Peyer's patch (tissue), 4 donors: Measurements from ENCODE around the gene ARL15. TPM values are rescaled to one million over a fixed set of nuclear protein-coding genes. Genes with fewer than 3 reads are reported as not detected.

ENCODE experiments used
- DNase-seq, 3 donors: peaks; one replicate each; pipeline ENCODE4 v3.0.0-alpha.2; 2017 to 2019
- H3K27ac ChIP-seq, 4 donors: fragments of 200-600 bp; sonication (generic); one replicate each; pipeline ENCODE4 v1.5.1; 2016 to 2019
- H3K27me3 ChIP-seq, 2 donors: fragments of 200-600 bp; sonication (generic); one replicate each; pipeline ENCODE4 v1.5.1; 2019
- H3K36me3 ChIP-seq, 3 donors: fragments of 200-600 bp; sonication (generic); one replicate each; pipeline ENCODE4 v1.5.1; 2016 to 2019
- H3K4me1 ChIP-seq, 4 donors: fragments of 200-600 bp; sonication (generic); one replicate each; pipeline ENCODE4 v1.5.1; 2016 to 2019
- H3K4me3 ChIP-seq, 4 donors: fragments of 200-600 bp; sonication (generic); 1 replicate in 3 of 4; 2 replicates in 1 of 4; pipeline ENCODE4 v1.5.1; 2016 to 2019; ENCODE audit warnings: mild to moderate bottlenecking in 1 of 4
- H3K9me3 ChIP-seq, 4 donors: fragments of 200-600 bp; sonication (generic); one replicate each; pipeline ENCODE4 v1.5.1; 2016 to 2019; ENCODE audit warnings: mild to moderate bottlenecking in 1 of 4
- POLR2A ChIP-seq, 2 donors: fragments of 450-650 bp; IDR thresholded peaks; one replicate each; pipeline ENCODE4 v1.5.1; 2017; ENCODE audit warnings: antibody characterized with exemption in 2 of 2, mild to moderate bottlenecking in 2 of 2, moderate library complexity in 2 of 2
- total RNA-seq, 4 donors: library from RNA; depleted of rRNA; stranded (reverse); fragments of >200 nt; gene quantifications; one replicate each; pipeline ENCODE4 v1.1.0, GENCODE V29; 2016
- TF ChIP-seq, protein P1 (sequence below), 6 experiments: fragments of 450-650 bp in 4 of 6; fragments of 200-600 bp in 2 of 6; sonication (generic) in 1 of 6; IDR thresholded peaks; one replicate each; pipeline ENCODE4 v1.5.1; 2017 to 2019; ENCODE audit warnings: antibody characterized with exemption in 6 of 6, mild to moderate bottlenecking in 3 of 6, moderate library complexity in 1 of 6

ARL15 gene
- total RNA-seq, 4 donors from 2014 or later = 18.0 to 44.5 (median 38.7) TPM

DNA sequence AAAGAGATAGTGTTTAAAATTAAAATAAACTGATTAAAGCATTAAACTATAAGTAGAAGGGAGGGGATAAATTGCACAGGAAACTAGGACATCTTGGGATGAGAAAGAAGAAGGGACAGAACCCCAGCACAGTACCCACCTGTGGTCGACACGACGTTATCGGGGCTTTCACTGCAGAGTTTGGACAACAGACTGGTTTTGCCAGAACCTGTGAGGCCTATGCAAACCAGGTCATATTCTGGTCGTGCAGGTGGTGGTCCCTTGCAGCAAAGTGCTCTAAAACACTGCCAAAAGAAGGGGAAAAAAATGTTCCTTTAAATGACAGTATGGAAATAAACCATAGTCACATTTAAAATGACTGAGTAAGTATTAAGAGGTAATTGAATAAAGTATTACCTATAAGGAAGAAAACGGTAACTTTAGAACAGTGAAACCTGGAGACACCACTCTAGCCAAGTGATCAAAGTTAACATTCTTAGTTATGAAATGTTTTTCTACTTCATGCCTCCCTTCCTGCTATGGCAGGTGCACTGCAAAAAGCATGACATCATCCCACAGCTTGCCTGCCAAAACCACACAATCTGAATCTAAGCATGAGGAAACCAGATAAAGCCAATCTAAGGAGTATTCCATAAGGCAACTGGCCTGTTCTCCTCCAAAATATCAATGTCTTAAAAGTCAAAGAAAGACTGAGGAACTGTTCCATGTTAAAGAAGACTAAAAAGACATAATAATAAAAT is 138.6 kb downstream of the ARL15 start:
- H3K4me3 ChIP-seq = no peak overlapping the region
- H3K9me3 ChIP-seq = no peaks in the 10 kb centered on the region
- no peak overlapping the region for H3K27ac ChIP-seq
- no peaks in the 10 kb centered on the region for H3K27me3 ChIP-seq
- no peaks in the 10 kb centered on the region for H3K4me1 ChIP-seq
- no peak for DNase-seq
- peaks cover 0 to 4% (median 0%) of the 10 kb centered on the region in 3 donors for H3K36me3 ChIP-seq
- TF ChIP-seq, protein P1, sequence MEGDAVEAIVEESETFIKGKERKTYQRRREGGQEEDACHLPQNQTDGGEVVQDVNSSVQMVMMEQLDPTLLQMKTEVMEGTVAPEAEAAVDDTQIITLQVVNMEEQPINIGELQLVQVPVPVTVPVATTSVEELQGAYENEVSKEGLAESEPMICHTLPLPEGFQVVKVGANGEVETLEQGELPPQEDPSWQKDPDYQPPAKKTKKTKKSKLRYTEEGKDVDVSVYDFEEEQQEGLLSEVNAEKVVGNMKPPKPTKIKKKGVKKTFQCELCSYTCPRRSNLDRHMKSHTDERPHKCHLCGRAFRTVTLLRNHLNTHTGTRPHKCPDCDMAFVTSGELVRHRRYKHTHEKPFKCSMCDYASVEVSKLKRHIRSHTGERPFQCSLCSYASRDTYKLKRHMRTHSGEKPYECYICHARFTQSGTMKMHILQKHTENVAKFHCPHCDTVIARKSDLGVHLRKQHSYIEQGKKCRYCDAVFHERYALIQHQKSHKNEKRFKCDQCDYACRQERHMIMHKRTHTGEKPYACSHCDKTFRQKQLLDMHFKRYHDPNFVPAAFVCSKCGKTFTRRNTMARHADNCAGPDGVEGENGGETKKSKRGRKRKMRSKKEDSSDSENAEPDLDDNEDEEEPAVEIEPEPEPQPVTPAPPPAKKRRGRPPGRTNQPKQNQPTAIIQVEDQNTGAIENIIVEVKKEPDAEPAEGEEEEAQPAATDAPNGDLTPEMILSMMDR (IDR thresholded peaks at IDR 0.05) = no peak
- TF ChIP-seq POLR2A (IDR thresholded peaks at IDR 0.05) = no peak

DNA sequence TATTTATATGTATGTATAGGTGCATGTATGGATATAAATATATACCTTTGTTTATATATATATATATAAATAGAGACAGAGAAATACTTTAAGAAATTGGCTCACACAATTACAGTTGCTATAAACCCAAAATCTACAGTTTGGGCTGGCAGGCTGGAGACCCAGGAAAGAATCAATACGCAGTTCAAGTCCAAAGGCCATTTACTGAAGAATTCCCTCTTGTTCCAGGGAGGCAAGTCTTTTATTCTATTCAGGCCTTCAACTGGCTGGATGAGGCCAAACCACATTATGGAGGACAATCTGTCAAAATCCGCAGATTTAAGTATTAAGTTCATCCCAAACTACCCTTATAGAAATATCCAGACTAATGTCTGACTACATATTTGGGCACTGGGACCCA is 144.7 kb downstream of the ARL15 start:
- Histone ChIP-seq H3K27me3 (no peaks in the 10 kb centered on the region), H3K9me3 (no peaks in the 10 kb centered on the region), H3K4me1 (no peaks in the 10 kb centered on the region), H3K27ac (no peak overlapping the region), H3K36me3 (no peaks in the 10 kb centered on the region), H3K4me3 (no peak overlapping the region)
- no peak for DNase-seq
- TF ChIP-seq, protein P1 (IDR thresholded peaks at IDR 0.05) = no peak
- TF ChIP-seq POLR2A (IDR thresholded peaks at IDR 0.05) = no peak

DNA sequence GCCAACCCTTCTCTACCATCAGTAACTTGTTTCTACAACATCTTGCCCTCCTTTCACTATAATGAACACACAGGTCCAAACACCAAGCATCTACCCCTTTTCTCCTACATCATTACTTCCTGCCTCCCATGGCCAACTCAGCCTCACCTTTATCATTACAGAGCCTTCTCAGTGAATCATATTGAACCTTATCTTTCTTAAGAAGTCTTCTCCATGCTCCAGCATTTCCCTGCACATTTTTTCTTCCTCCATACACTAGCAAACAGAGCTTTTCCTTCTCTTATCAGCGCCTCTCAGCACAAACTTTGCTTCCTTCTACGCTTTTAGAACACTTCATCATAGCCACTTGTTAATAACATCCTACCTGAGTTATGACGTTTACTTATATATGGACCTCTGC is 148.2 kb downstream of the ARL15 start:
- DNase-seq = no peak
- no peaks in the 10 kb centered on the region for H3K27me3 ChIP-seq
- H3K27ac ChIP-seq = no peak overlapping the region
- H3K4me1 ChIP-seq = no peaks in the 10 kb centered on the region
- H3K36me3 ChIP-seq = no peaks in the 10 kb centered on the region
- no peak overlapping the region for H3K4me3 ChIP-seq
- no peaks in the 10 kb centered on the region for H3K9me3 ChIP-seq
- TF ChIP-seq, protein P1 (IDR thresholded peaks at IDR 0.05) = no peak
- TF ChIP-seq POLR2A (IDR thresholded peaks at IDR 0.05) = no peak

DNA sequence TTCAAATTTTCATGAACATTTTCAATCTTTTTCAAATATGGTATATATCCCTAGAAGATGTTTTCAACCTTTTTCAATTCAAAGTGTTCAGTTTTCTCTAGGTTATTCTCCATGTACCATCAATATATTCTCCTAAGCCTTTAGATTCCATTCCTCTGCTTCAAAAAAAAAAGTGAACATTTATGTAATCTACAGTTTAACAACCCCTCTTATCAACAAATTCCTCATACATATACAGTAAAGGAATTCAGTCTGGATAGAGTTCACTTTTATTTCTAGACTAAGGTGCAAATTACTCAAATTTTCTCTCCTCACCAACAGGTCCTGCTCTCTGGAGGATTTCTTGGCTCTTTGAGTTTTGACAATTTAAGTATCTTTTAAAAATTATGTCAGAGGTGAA is 150.0 kb downstream of the ARL15 start:
- TF ChIP-seq, protein P1 (IDR thresholded peaks at IDR 0.05) = no peak
- no peak for TF ChIP-seq POLR2A (IDR thresholded peaks at IDR 0.05)
- Histone ChIP-seq H3K4me1 (no peaks in the 10 kb centered on the region), H3K27me3 (no peaks in the 10 kb centered on the region), H3K27ac (no peak overlapping the region), H3K4me3 (no peak overlapping the region), H3K9me3 (no peaks in the 10 kb centered on the region), H3K36me3 (no peaks in the 10 kb centered on the region)
- DNase-seq = no peak

DNA sequence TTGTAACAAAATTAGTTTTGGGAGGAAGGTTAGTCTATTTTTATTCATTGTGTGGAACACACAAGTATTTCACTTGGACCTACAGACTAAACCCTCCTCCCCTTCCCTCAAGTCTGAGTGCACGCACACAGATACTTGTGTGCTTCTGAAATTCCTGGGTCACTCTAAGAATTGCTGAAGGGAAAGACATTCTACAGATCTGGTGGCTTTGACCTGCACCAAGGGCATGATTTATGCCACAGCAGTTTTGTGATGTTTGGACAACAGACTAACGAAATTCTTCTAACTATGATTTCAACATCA is 150.5 kb downstream of the ARL15 start:
- H3K4me3 ChIP-seq = no peak overlapping the region
- H3K27ac ChIP-seq = no peak overlapping the region
- no peaks in the 10 kb centered on the region for H3K9me3 ChIP-seq
- H3K27me3 ChIP-seq = no peaks in the 10 kb centered on the region
- no peak for DNase-seq
- TF ChIP-seq, protein P1 (IDR thresholded peaks at IDR 0.05) = no peak
- no peak for TF ChIP-seq POLR2A (IDR thresholded peaks at IDR 0.05)
- no peaks in the 10 kb centered on the region for H3K36me3 ChIP-seq
- H3K4me1 ChIP-seq = no peaks in the 10 kb centered on the region
